SH-SY5Y (cell line): ENCODE results near the gene MICALL2.

Experiments
- GATA2 ChIP-seq: IDR thresholded peaks from 2 replicates; pipeline ENCODE4 v1.6.1; 2011; ENCODE audit warnings: mild to moderate bottlenecking, low read depth, low read length
- GATA3 ChIP-seq: IDR thresholded peaks from 2 replicates; pipeline ENCODE4 v1.6.1; 2011; ENCODE audit warnings: low read depth, mild to moderate bottlenecking, low read length, moderate library complexity

- no peak for TF ChIP-seq GATA2
- no peak for TF ChIP-seq GATA3
Measured at GRCh38 chr7:1487466-1487865, 28.2 kb upstream of the MICALL2 start.
